HG02642 (cell line): ENCODE results near the gene VWC2L.
A peak's percentile ranks its signal among the peaks of the same experiment; 100 is the strongest.

Experiments
- ATAC-seq: cut with Tn5 transposase; IDR thresholded peaks from one replicate; pipeline ENCODE4 v1.9.1; 2021; ENCODE audit warnings: mild to moderate bottlenecking; ENCODE audit not compliant: unreplicated experiment, poor library complexity

VWC2L gene

GRCh38 chr2:214529514-214529913, 118.7 kb downstream of the VWC2L start:
- ATAC-seq: no peak

GRCh38 chr2:214533541-214533940, 122.7 kb downstream of the VWC2L start:
- no peak for ATAC-seq

- no peak for ATAC-seq
These were observed 125.8 kb downstream of the VWC2L start for GRCh38 chr2:214536625-214537024.

GRCh38 chr2:214537929-214538328, 127.1 kb downstream of the VWC2L start:
- no peak for ATAC-seq

DNA sequence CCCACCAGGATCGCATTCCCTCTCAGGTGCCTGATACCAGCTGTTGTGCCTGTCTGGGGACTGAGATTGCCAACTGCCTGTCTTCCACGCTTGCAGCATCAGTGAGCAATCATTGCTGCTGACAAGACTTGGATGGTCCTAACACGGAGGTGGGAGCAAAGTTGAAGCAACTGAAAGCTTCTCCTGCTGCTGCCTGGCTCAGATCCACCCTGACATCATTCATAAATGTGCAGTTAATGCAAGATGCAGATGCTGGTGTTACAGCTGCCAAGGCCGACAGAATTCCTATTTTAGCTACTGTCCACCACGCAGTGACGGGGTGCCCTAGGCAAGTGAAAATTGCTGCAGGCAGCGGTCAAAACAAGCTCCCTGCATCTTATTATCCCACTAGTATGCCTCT, 131.4 kb downstream of the VWC2L start:
- ATAC-seq: no peak

DNA sequence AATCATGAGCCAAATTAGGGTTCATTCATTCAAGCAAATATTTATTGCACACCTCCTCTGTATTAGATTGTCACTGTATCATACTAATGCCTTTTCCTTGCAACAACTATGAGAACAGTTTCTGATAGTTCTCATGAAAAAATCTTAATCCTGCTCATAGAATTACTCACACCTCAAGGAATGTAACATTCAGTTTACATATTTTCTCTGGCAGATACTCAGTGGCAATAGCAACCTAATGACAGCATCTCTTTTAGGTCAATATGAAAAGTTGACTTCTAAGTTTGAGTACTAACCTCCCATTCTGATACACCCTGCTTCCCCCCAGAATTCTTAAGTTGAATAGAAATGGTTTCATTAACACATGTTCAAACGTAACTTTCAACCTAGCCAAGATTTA, 132.0 kb downstream of the VWC2L start:
- ATAC-seq: no peak

DNA sequence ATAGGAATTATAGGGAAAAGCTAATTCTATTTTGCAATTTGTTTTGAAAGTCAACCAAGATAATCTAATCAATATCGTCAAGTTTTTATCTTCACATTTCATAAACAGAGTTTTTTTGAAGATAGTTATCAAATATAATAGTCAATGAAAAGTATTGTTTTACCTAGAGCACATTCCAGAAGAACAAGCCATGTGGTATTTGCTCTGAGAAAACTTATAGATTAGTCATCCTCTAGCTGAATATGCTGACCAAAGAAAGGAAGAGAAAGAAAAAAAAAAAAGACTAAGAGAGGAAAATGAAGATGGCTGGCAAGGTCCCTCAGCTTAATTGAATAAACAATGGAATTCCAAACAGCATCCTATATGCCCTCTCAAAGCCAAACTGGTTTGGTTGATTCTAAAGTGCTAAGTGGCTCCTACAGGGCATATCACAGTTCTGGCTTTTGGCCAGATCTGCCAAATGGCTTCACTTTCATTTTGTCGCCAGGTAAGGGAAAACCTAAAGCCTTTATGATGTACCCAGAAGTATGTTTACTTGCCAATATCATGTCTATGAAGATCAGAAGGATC, 132.6 kb downstream of the VWC2L start:
- no peak for ATAC-seq

GRCh38 chr2:214545898-214546542, 135.2 kb downstream of the VWC2L start:
- no peak for ATAC-seq

- no peak for ATAC-seq
These were observed 137.1 kb downstream of the VWC2L start for GRCh38 chr2:214547931-214548330.

DNA sequence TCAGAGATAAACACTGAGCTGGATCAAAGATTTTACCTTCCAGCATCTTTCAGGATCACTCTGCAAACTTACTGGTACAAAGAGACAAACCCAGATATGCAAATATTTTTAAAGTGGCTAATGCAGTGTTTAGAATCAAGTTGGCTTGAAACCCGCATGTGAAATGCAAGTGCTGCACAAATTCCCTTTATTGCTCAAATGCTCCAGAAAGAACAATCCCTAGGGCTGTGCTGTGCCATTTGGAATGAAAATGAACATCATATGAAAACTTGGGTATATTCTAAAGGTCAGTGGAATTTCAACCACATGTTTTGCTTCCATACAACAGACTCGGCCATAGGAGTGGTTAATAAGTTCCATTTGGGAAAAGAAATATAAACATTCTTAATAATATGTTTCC, 139.1 kb downstream of the VWC2L start:
- no peak for ATAC-seq

DNA sequence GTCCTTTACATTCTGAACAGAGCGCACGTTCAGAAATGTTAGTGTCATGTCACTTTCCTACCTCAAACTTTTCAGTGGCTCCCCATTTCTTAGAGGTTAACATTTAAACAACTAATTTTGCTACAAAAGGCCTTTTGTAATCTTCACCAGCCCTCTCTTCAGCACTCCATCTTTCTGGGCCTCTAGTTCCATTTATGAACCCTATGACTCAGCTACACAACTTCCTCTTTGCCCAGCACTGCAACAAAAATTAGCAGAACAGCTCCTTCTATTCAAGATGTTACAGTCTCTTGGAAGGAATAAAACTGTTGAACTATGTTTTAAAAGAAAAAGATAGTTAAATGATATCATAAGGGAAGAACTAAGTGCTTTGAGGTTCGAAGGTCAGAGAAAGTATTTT, 139.9 kb downstream of the VWC2L start:
- ATAC-seq: no peak

- no peak for ATAC-seq
These were observed 147.0 kb downstream of the VWC2L start for GRCh38 chr2:214557884-214558283.

- ATAC-seq: no peak
These were observed 147.5 kb downstream of the VWC2L start for GRCh38 chr2:214558341-214558740.

- no peak for ATAC-seq
These were observed 149.3 kb downstream of the VWC2L start for GRCh38 chr2:214560176-214560575.

DNA sequence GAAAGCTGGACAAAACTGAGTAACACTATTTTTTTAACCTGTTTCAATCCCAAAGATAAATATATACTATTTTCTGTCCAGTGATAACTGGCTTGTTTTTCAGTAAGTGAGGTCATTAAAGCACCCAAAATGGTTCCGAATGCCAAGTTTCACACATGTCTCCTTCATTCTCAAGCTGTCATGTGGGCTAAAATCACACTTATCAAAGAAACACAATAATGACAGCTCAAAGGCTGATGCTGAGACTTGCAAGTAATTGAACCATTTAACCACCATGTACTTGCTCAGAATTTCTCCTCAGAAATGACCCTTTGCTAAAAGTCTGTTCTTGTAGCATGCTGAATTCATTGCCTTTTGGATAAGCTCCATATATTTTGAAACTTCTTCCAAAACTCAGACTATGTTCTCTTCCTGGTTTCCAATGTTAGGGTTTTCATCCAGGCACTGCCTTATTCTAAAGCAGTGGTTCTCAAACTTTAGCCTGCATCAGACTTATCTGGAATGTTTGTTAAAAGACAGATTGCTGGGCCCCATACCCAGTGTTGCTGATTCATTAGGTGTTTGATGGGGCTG, 149.8 kb downstream of the VWC2L start:
- ATAC-seq: no peak

DNA sequence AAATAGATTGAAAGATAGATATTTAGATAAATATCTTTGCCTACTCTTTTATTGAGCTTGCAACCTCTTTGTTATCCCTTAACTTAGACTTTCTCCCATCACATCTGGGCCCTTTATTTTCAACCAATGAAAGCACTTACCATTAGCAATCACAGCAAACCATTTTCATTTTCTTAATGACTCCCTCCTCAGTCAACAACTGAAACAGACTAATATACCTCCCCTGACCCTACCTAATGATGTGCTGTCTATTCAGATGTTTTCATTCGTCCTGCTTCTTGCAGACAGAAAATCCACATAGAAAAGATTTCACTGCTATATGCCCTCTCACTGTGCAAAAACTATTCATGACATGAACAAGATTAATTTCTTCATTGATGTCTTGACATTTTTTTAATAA, 154.4 kb downstream of the VWC2L start:
- no peak for ATAC-seq

- no peak for ATAC-seq
These were observed 155.6 kb downstream of the VWC2L start for GRCh38 chr2:214566457-214566856.

DNA sequence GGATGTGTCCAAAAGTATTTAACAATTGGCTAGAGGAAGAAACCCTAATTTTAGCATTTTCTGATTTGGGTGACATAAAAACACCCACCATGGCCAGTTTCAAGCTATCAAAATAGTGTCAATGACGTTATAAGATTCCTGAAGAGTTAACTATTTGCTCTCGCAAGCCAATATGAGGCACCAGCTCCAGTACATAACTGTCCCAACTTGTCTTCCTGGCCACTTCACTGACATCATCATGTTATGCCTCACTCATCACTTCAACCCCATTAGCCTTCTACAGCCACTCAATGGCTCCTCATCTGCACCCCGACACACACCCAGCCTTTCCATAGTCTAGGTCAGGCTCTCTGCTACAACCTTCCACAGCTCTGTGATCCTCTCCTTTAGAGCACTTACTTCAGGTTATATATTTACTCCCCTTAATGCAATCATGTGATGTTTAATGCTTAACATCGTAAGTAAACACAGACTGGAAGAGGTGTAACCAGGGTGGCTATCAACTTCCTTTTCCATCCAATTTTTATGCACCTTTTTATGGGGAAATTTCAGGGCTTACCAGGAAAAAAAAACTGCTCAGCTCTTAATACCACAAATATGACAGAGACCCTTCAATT, 158.7 kb downstream of the VWC2L start:
- no peak for ATAC-seq

DNA sequence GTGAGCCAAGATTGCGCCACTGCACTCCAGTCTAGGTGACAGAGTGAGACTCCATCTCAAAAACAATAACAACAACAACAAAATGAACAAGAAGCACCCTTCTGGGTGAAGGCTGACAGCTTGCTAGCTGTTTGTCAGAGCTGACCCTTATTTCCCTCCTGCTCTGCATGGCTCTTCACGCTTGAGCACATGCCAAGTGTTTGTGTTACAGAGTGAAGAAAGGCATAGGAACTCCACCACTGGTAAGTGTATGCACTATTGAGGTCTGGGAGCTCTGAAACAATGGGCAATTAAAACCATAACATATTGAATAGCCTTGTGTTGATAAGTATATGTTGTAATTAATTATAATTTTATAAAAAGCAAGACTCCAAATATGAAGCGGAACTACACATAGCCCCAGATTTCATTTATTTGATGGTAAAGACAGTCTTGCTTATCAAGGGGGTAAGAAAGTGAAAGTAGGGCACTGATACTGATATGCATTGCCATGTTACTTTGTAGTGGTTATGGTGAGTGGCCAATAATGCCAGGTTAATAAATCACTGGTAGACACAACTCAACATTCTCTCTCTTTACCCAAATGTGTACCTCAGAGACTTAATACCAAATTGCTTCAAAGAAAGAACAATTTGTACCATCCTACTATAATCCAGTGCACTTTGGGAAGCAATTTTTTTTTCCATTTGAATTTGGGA, 163.4 kb downstream of the VWC2L start:
- ATAC-seq: no peak

DNA sequence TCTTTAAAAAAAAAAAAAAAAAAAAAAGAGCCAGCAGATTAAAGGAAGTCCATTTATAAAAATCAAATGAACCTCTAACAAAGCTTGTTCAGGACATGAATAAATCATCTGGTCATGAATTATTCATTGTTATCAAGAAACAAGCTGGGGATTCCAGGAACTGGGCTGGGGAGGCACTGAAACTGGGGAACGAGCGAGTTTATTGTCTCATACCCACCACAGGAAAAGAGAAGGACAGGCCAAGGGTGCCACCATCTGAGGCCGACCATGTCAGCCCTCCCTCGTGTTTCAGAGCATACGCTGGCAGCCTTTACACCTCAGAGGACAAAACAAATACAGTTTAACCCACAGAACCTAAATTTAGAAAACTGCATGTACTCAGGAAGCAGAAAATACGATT, 164.2 kb downstream of the VWC2L start:
- ATAC-seq: peak; percentile 61

GRCh38 chr2:214575465-214575864, 164.6 kb downstream of the VWC2L start:
- ATAC-seq: peak; percentile 21
